H9 (cell line): ENCODE data around the gene COX6B2. TPM values are rescaled to one million over a fixed set of nuclear protein-coding genes. Genes with fewer than 3 reads are reported as not detected.

ENCODE experiments used
- DNase-seq: peaks from one replicate; pipeline ENCODE4 v3.0.0-alpha.2; 2017
- H2AFZ ChIP-seq: one replicate; pipeline ENCODE4 v1.6.1; 2013; ENCODE audit warnings: mild to moderate bottlenecking, low read length, control low read depth, moderate library complexity
- H2AK5ac ChIP-seq: 2 replicates; pipeline ENCODE4 v1.6.1; 2013; ENCODE audit warnings: low read length, control low read depth, mixed read lengths; ENCODE audit not compliant: insufficient read length
- H2BK120ac ChIP-seq: one replicate; pipeline ENCODE4 v1.6.1; 2013; ENCODE audit warnings: low read depth, mild to moderate bottlenecking, low read length, control low read depth, inconsistent platforms; ENCODE audit not compliant: poor library complexity, severe bottlenecking
- H2BK12ac ChIP-seq: 2 replicates; pipeline ENCODE4 v1.6.1; 2013; ENCODE audit warnings: low read length, control low read depth, mixed read lengths, low read depth; ENCODE audit not compliant: insufficient read length
- H2BK15ac ChIP-seq: 2 replicates; pipeline ENCODE4 v1.6.1; 2013; ENCODE audit warnings: low read depth, low read length, control low read depth
- H2BK20ac ChIP-seq: one replicate; pipeline ENCODE4 v1.6.1; 2013; ENCODE audit warnings: low read depth, mild to moderate bottlenecking, low read length, control low read depth, inconsistent platforms; ENCODE audit not compliant: poor library complexity, severe bottlenecking
- H2BK5ac ChIP-seq: 2 replicates; pipeline ENCODE4 v1.6.1; 2013; ENCODE audit warnings: low read length, control low read depth, mixed read lengths; ENCODE audit not compliant: insufficient read length
- H3K14ac ChIP-seq: 2 replicates; pipeline ENCODE4 v1.6.1; 2013; ENCODE audit warnings: low read length, control low read depth; ENCODE audit not compliant: insufficient read depth
- H3K18ac ChIP-seq: 2 replicates; pipeline ENCODE4 v1.6.1; 2013; ENCODE audit warnings: low read depth, mild to moderate bottlenecking, mixed read lengths, low read length, control low read depth; ENCODE audit not compliant: insufficient read length
- H3K23ac ChIP-seq: 2 replicates; pipeline ENCODE4 v1.6.1; 2013; ENCODE audit warnings: low read length, control low read depth, mixed read lengths, low read depth; ENCODE audit not compliant: insufficient read length
- H3K23me2 ChIP-seq: 2 replicates; pipeline ENCODE4 v1.6.1; 2013; ENCODE audit warnings: low read depth, mild to moderate bottlenecking, mixed read lengths, low read length, control low read depth; ENCODE audit not compliant: insufficient read length, poor library complexity, severe bottlenecking
- H3K27ac ChIP-seq: 2 replicates; pipeline ENCODE4 v1.5.1; 2013; ENCODE audit warnings: low read length, control low read depth, mixed read lengths, low read depth; ENCODE audit not compliant: insufficient read length
- H3K27me3 ChIP-seq: 2 replicates; pipeline ENCODE4 v1.6.1; 2013; ENCODE audit warnings: low read length, control low read depth, inconsistent platforms; ENCODE audit not compliant: insufficient read depth
- H3K4ac ChIP-seq: 2 replicates; pipeline ENCODE4 v1.6.1; 2013; ENCODE audit warnings: low read depth, mild to moderate bottlenecking, control low read depth, inconsistent platforms, low read length, moderate library complexity
- H3K4me1 ChIP-seq: 2 replicates; pipeline ENCODE4 v1.6.1; 2013; ENCODE audit warnings: low read length, control low read depth, inconsistent platforms; ENCODE audit not compliant: insufficient read depth
- H3K4me2 ChIP-seq: 2 replicates; pipeline ENCODE4 v1.6.1; 2013; ENCODE audit warnings: low read length, control low read depth, mixed read lengths; ENCODE audit not compliant: insufficient read length, insufficient read depth
- H3K56ac ChIP-seq: 2 replicates; pipeline ENCODE4 v1.6.1; 2013; ENCODE audit warnings: low read depth, mild to moderate bottlenecking, mixed read lengths, low read length, control low read depth; ENCODE audit not compliant: insufficient read length
- H3K79me1 ChIP-seq: 2 replicates; pipeline ENCODE4 v1.6.1; 2013; ENCODE audit warnings: low read depth, mild to moderate bottlenecking, moderate library complexity, low read length, control low read depth, inconsistent platforms; ENCODE audit not compliant: insufficient read depth, poor library complexity, severe bottlenecking
- H3K79me2 ChIP-seq: 2 replicates; pipeline ENCODE4 v1.6.1; 2013; ENCODE audit warnings: low read length, control low read depth, inconsistent platforms; ENCODE audit not compliant: insufficient read depth
- H3K9ac ChIP-seq: 2 replicates; pipeline ENCODE4 v1.6.1; 2013; ENCODE audit warnings: low read length, control low read depth, mixed read lengths; ENCODE audit not compliant: insufficient read length; ENCODE audit errors: extremely low read depth
- H3K9me3 ChIP-seq: one replicate; pipeline ENCODE4 v1.6.1; 2013; ENCODE audit warnings: low read depth, low read length, inconsistent platforms; ENCODE audit not compliant: control insufficient read depth
- H3T11ph ChIP-seq: one replicate; pipeline ENCODE4 v1.6.1; 2013; ENCODE audit warnings: mild to moderate bottlenecking, low read length, control low read depth, inconsistent platforms
- H4K20me1 ChIP-seq: one replicate; pipeline ENCODE4 v1.6.1; 2013; ENCODE audit not compliant: control insufficient read depth, insufficient read length, insufficient read depth
- H4K5ac ChIP-seq: 2 replicates; pipeline ENCODE4 v1.6.1; 2013; ENCODE audit warnings: low read depth, mild to moderate bottlenecking, mixed read lengths, low read length, control low read depth; ENCODE audit not compliant: insufficient read length
- H4K8ac ChIP-seq: replicated peaks from 2 replicates; pipeline ENCODE4 v1.6.1; 2013; ENCODE audit warnings: low read length, control low read depth, mixed read lengths, low read depth; ENCODE audit not compliant: insufficient read length
- H4K91ac ChIP-seq: 2 replicates; pipeline ENCODE4 v1.6.1; 2013; ENCODE audit warnings: low read depth, mild to moderate bottlenecking, moderate library complexity, mixed read lengths, low read length, control low read depth; ENCODE audit not compliant: insufficient read length
- H3K27ac Mint-ChIP-seq, 3 experiments: 2 replicates in 2 of 3; 3 replicates in 1 of 3; pipeline ENCODE4 v1.8.0; 2020 to 2021; ENCODE audit warnings: mixed read lengths in 3 of 3, mild to moderate bottlenecking in 1 of 3, moderate library complexity in 1 of 3
- H3K27me3 Mint-ChIP-seq: 2 replicates; pipeline ENCODE4 v1.8.0; 2021; ENCODE audit warnings: low read depth, mild to moderate bottlenecking, moderate library complexity, mixed read lengths
- H3K36me3 Mint-ChIP-seq, 3 experiments: 2 replicates in 2 of 3; 3 replicates in 1 of 3; pipeline ENCODE4 v1.8.0; 2020 to 2021; ENCODE audit warnings: low read depth in 3 of 3, mixed read lengths in 3 of 3; ENCODE audit not compliant: insufficient read depth in 1 of 3
- H3K4me1 Mint-ChIP-seq, 2 experiments: 2 replicates each; pipeline ENCODE4 v1.8.0; 2020; ENCODE audit warnings: mixed read lengths in 2 of 2
- H3K4me3 Mint-ChIP-seq, 2 experiments: 2 replicates in 1 of 2; 3 replicates in 1 of 2; pipeline ENCODE4 v1.8.0; 2020 to 2021; ENCODE audit warnings: mild to moderate bottlenecking in 2 of 2, mixed read lengths in 2 of 2, moderate library complexity in 1 of 2
- H3K9me3 Mint-ChIP-seq, 2 experiments: 2 replicates in 1 of 2; 3 replicates in 1 of 2; pipeline ENCODE4 v1.8.0; 2020; ENCODE audit warnings: mild to moderate bottlenecking in 2 of 2, mixed read lengths in 2 of 2, moderate library complexity in 1 of 2
- CTCF ChIP-seq: fragments of 200-600 bp; sonication (generic); conservative IDR thresholded peaks from 3 replicates; pipeline ENCODE4 v1.8.0; 2021; ENCODE audit warnings: antibody characterized with exemption, mild to moderate bottlenecking
- WGBS: extraction: QIAGEN DNeasy Blood & Tissue Kit; methylation state at CpG from one replicate; pipeline ENCODE4 v1.1.7; 2013; ENCODE audit warnings: missing lambda C conversion rate, low lambda C conversion rate, mixed read lengths; ENCODE audit not compliant: insufficient read length; ENCODE audit errors: extremely low coverage; 5-methylcytosine and 5-hydroxymethylcytosine counted together
- total RNA-seq: library from RNA; stranded (reverse); gene quantifications from 2 replicates; pipeline ENCODE4 v1.2.1, GENCODE V29; 2021

The COX6B2 gene
- total RNA-seq, 1 experiment from 2014 or later: 4.0 TPM

- H3K4me3 Mint-ChIP-seq: peak overlapping the region in 1 of 2 experiments; percentile 70; a peak in 2 of 5 replicates
- Histone ChIP-seq H2BK12ac (no peak overlapping the region), H3K27me3 (peaks cover 5% of the 10 kb centered on the region), H3K18ac (no peak overlapping the region), H2BK15ac (no peak overlapping the region), H3K4me1 (no peaks in the 10 kb centered on the region), H3T11ph (no peak overlapping the region), H4K8ac (no peak overlapping the region), H4K91ac (no peak overlapping the region), H4K20me1 (no peaks in the 10 kb centered on the region), H2BK120ac (no peak overlapping the region), H3K56ac (no peak overlapping the region), H2AFZ (no peak overlapping the region), H3K14ac (no peak overlapping the region), H3K9ac (no peak overlapping the region), H3K23ac (no peak overlapping the region), H2BK5ac (no peak overlapping the region), H2BK20ac (no peak overlapping the region), H3K79me1 (no peaks in the 10 kb centered on the region), H3K23me2 (peaks cover 10% of the 10 kb centered on the region), H3K4me2 (no peak overlapping the region), H3K27ac (no peak overlapping the region), H3K4ac (no peak overlapping the region), H3K79me2 (no peaks in the 10 kb centered on the region), H3K9me3 (no peaks in the 10 kb centered on the region), H2AK5ac (no peak overlapping the region), H4K5ac (no peak overlapping the region)
- H3K9me3 Mint-ChIP-seq: peaks cover 0 to 5% of the 10 kb centered on the region in 2 experiments; a peak in 2 of 5 replicates
- peaks cover 21 to 35% of the 10 kb centered on the region in 2 experiments for H3K4me1 Mint-ChIP-seq
- peaks cover 0 to 6% (median 0%) of the 10 kb centered on the region in 3 experiments; a peak in 1 of 7 replicates for H3K36me3 Mint-ChIP-seq
- no peak for DNase-seq
- H3K27ac Mint-ChIP-seq: no peak overlapping the region
- WGBS: no CpG with 5 or more reads among the region's 16 CpGs
- H3K27me3 Mint-ChIP-seq: peaks cover 76% of the 10 kb centered on the region
- TF ChIP-seq CTCF: no peak
Measured at GRCh38 chr19:55368106-55368505, 13.6 kb upstream of the COX6B2 start.
